NCI-H748 (cell line): Measurements from ENCODE around the gene HUNK.

Experiments
- DNase-seq: peaks from one replicate; lab custom pipeline; 2025; ENCODE audit not compliant: unreplicated experiment; lab: John Stamatoyannopoulos, UW

HUNK gene

DNA sequence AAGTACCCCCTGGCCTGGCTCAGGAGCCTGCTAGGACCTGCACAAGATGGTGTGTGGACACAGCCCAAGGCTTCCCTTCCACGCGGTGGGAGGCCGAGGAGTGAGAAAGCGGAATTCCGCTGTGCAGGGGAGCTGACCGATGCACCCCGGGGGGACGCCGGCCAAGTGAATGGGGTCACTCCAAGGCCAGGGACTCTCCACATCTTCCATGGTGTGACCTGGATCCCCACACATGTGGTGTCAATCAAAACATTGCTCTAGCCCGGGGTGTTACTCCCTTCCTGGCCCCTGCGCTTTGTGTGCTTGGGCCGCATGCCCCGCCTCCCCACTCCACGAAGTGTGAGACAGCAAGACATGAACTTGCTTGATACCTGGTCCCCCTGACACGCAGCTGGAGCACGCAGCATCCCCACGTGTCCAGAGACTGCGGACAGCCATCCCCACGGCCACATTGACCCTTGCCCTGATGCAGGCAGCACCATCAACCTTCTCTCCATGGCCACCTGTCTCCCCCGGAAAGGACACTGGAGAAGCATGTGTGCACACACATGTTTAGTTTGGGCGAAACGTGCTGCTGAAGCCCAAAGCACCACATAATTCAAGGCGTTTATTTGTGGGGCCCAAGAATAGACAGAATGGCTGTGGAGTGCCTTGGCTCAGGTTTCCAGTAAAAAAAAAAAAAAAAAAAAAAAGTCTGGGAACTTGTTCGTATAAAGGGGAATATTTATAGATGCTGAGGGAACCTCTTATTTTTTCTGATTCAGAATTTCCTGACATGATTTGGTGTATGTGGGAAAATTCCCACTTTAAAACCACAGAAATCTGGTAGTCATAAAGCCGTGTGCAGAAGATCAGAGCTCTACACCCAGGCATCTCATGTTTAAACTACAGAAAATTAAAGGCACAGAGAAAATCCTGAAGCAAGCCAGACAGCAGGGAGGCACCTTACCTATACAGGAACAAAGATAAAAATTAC, 171.7 kb downstream of the HUNK start:
- DNase-seq: no peak

DNA sequence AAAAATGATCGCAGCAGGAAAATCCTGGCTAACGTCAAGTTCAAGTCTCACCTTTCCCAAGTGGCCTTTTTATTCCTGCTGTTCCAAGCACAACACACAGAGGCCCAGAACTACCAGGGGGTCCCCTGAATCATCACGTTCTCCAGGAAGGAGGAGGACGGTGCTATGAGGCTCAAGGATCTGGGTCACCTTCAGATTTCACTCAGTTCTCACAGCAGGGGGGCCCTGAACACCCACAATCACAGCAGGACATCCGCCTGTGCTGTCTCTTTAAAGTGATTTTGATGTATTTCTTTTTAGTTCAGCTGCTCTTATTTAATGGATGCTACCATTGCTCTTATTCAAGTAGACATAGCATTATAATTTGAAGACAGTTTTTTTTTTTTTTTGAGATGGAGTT, 173.4 kb downstream of the HUNK start:
- DNase-seq: no peak

DNA sequence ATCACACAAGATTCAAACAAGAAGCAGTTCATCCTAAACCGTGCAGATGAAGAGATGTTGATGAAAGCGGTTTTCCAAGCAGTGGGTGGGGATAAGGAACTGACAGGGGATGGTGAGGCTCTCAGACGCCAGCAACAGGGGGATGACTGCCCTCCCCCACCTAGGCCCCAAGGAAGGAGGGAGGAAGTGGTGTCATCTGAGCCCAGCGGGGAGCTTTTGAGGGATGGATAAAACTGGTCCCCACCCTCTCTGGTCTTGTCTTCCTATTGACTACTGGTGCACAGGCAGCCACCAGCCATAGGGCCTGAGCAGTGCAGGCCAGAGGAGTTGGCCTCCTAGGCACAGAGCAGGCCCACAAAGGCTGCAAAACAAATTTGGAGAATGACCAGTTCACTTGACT, 175.5 kb downstream of the HUNK start:
- no peak for DNase-seq
